Calu3 (cell line): ENCODE results near the gene LUZP1. TPM values are rescaled to one million over a fixed set of nuclear protein-coding genes. Genes with fewer than 3 reads are reported as not detected.

ENCODE experiments used
- BruUV-seq: library from RNA; stranded (reverse); fragments of 400-500 nt; replicated peaks from 2 replicates; lab custom pipeline; 2021; lab: Mats Ljungman, UMichigan
- CTCF ChIA-PET: fragments of 300-600 bp; sonication (Branson Sonifier 250); formaldehyde crosslinking; loops from one replicate; lab custom pipeline; 2022; ENCODE audit warnings: antibody characterized with exemption; lab: Charles Lee
- DNase-seq: peaks from one replicate; pipeline ENCODE4 v3.0.0; 2022
- H3K27ac Mint-ChIP-seq: one replicate; pipeline ENCODE4 v1.8.0; 2022; ENCODE audit warnings: mixed read lengths; ENCODE audit not compliant: unreplicated experiment
- H3K27me3 Mint-ChIP-seq: one replicate; pipeline ENCODE4 v1.8.0; 2022; ENCODE audit warnings: mixed read lengths; ENCODE audit not compliant: unreplicated experiment
- H3K36me3 Mint-ChIP-seq: one replicate; pipeline ENCODE4 v1.8.0; 2022; ENCODE audit warnings: mild to moderate bottlenecking, moderate library complexity, mixed read lengths; ENCODE audit not compliant: insufficient read depth, unreplicated experiment
- H3K4me1 Mint-ChIP-seq: one replicate; pipeline ENCODE4 v1.8.0; 2022; ENCODE audit warnings: mild to moderate bottlenecking, low read depth, mixed read lengths; ENCODE audit not compliant: unreplicated experiment
- H3K4me3 Mint-ChIP-seq: one replicate; pipeline ENCODE4 v1.8.0; 2022; ENCODE audit warnings: mild to moderate bottlenecking, low read depth, moderate library complexity, mixed read lengths; ENCODE audit not compliant: unreplicated experiment
- H3K9me3 Mint-ChIP-seq: one replicate; pipeline ENCODE4 v1.8.0; 2022; ENCODE audit warnings: low read depth, mixed read lengths; ENCODE audit not compliant: unreplicated experiment
- CTCF ChIP-seq: fragments of 200-600 bp; IDR thresholded peaks from one replicate; pipeline ENCODE4 v1.8.0; 2022; ENCODE audit warnings: antibody characterized with exemption; ENCODE audit not compliant: unreplicated experiment
- intact Hi-C: fragments of 100-400 bp; cut with micrococcal nuclease; formaldehyde crosslinking; loops from one replicate; pipeline ENCODE4 v1.10.0; 2022; ENCODE audit not compliant: unreplicated experiment
- total RNA-seq: library from RNA; stranded (reverse); gene quantifications from 2 replicates; pipeline ENCODE4 v1.2.3, GENCODE V29; 2022

LUZP1 gene
- total RNA-seq, 1 experiment from 2014 or later, result 17.4 TPM

- no peak for DNase-seq
- BruUV-seq, result no TSS peak
- Mint-ChIP-seq H3K27ac (no peak overlapping the region), H3K4me1 (peaks cover 17% of the 10 kb centered on the region), H3K36me3 (no peaks in the 10 kb centered on the region), H3K9me3 (no peaks in the 10 kb centered on the region), H3K27me3 (no peaks in the 10 kb centered on the region), H3K4me3 (no peak overlapping the region)
- TF ChIP-seq CTCF, result no peak
- CTCF ChIA-PET, result no interaction called here
- intact Hi-C loops, result no loop called here
These were observed 17.9 kb downstream of the LUZP1 start for GRCh38 chr1:23150742-23151141.

- BruUV-seq, result no TSS peak
- Mint-ChIP-seq H3K9me3 (no peaks in the 10 kb centered on the region), H3K27ac (no peak overlapping the region), H3K27me3 (no peaks in the 10 kb centered on the region), H3K4me1 (peaks cover 17% of the 10 kb centered on the region), H3K36me3 (no peaks in the 10 kb centered on the region), H3K4me3 (no peak overlapping the region)
- TF ChIP-seq CTCF, result no peak
- no peak for DNase-seq
- CTCF ChIA-PET, result interaction anchor here (0.6 kb wide), 1 partner anchor 66 kb away, joined by 3 read pairs; no protein-coding TSS in a partner anchor
- intact Hi-C loops, result no loop called here
These were observed 18.5 kb downstream of the LUZP1 start for GRCh38 chr1:23150125-23150524.

- BruUV-seq, result no TSS peak
- Mint-ChIP-seq H3K27ac (no peak overlapping the region), H3K4me3 (no peak overlapping the region), H3K27me3 (no peaks in the 10 kb centered on the region), H3K4me1 (peaks cover 17% of the 10 kb centered on the region), H3K9me3 (no peaks in the 10 kb centered on the region), H3K36me3 (no peaks in the 10 kb centered on the region)
- CTCF ChIA-PET, result no interaction called here
- intact Hi-C loops, result no loop called here
- peak; percentile 4 for DNase-seq
- TF ChIP-seq CTCF, result no peak
These were observed 19.5 kb downstream of the LUZP1 start for GRCh38 chr1:23149114-23149513.

GRCh38 chr1:23148084-23148483 lies 20.6 kb downstream of the LUZP1 start:
- intact Hi-C loops, result no loop called here

More at GRCh38 chr1:23148084-23148483, 20.6 kb downstream of the LUZP1 start:
- TF ChIP-seq CTCF, result no peak
- CTCF ChIA-PET, result interaction anchor here (0.7 kb wide), 1 partner anchor 138 kb away, joined by 5 read pairs; no protein-coding TSS in a partner anchor
- Mint-ChIP-seq H3K4me3 (no peak overlapping the region), H3K9me3 (no peaks in the 10 kb centered on the region), H3K27me3 (no peaks in the 10 kb centered on the region), H3K36me3 (no peaks in the 10 kb centered on the region), H3K4me1 (peaks cover 17% of the 10 kb centered on the region), H3K27ac (no peak overlapping the region)
- no TSS peak for BruUV-seq
- DNase-seq, result no peak
